Esophagus squamous epithelium (tissue), 4 donors: ENCODE results near the gene KAT6B.

Experiments used
- POLR2A ChIP-seq, 4 donors: fragments of 450-650 bp; IDR thresholded peaks; one replicate each; pipeline ENCODE4 v1.6.1; 2017; ENCODE audit warnings: antibody characterized with exemption in 4 of 4, mild to moderate bottlenecking in 4 of 4, moderate library complexity in 3 of 4
- TF ChIP-seq, protein P1 (sequence below), 6 experiments: fragments of 450-650 bp in 4 of 6; fragments of 200-600 bp in 2 of 6; sonication (generic) in 2 of 6; IDR thresholded peaks; one replicate each; pipeline ENCODE4 v1.5.1; 2016 to 2019; ENCODE audit warnings: antibody characterized with exemption in 6 of 6, mild to moderate bottlenecking in 4 of 6, moderate library complexity in 4 of 6

DNA sequence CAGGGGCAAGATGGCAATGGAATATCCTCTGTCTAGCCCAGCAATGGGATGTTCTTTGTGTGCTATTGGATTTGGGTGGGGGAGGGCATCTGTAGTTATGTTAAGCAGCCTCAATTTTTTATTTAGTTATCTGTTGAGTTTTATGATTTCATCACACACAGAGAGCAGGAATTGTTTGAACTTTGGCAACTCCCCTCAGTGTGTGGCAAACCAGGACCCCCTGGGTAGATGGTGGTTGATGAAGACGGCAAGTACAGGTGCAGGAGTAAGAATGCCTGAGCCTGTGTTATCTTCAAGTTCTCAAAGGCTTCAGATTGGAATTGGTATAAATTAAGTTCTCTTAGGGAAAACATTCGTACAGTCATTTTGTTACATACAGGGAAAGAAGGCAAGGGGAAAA, 142.7 kb downstream of the KAT6B start:
- TF ChIP-seq, protein P1, sequence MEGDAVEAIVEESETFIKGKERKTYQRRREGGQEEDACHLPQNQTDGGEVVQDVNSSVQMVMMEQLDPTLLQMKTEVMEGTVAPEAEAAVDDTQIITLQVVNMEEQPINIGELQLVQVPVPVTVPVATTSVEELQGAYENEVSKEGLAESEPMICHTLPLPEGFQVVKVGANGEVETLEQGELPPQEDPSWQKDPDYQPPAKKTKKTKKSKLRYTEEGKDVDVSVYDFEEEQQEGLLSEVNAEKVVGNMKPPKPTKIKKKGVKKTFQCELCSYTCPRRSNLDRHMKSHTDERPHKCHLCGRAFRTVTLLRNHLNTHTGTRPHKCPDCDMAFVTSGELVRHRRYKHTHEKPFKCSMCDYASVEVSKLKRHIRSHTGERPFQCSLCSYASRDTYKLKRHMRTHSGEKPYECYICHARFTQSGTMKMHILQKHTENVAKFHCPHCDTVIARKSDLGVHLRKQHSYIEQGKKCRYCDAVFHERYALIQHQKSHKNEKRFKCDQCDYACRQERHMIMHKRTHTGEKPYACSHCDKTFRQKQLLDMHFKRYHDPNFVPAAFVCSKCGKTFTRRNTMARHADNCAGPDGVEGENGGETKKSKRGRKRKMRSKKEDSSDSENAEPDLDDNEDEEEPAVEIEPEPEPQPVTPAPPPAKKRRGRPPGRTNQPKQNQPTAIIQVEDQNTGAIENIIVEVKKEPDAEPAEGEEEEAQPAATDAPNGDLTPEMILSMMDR (IDR thresholded peaks at IDR 0.05) = no peak
- TF ChIP-seq POLR2A (IDR thresholded peaks at IDR 0.05) = no peak
